ENCODE measurements around the gene DGCR6.
"Not testable (repeated sequence)": the region's sequence is repeated elsewhere in the genome, so short reads cannot be mapped to it uniquely, and the experiment has no call there.

DGCR6 gene

GRCh38 chr22:18961201-18961600, 55.1 kb downstream of the DGCR6 start:
- DNase-seq = not testable (repeated sequence)
